H1 (cell line): Measurements from ENCODE around the gene PAPSS2. TPM values are rescaled to one million over a fixed set of nuclear protein-coding genes. Genes with fewer than 3 reads are reported as not detected.
"Not testable (repeated sequence)": the region's sequence is repeated elsewhere in the genome, so short reads cannot be mapped to it uniquely, and the experiment has no call there.

ENCODE experiments used
- CTCF ChIA-PET: fragments of 300-600 bp; sonication (Branson Sonifier 250); formaldehyde crosslinking; loops from one replicate; lab custom pipeline; 2021; ENCODE audit not compliant: partially characterized antibody; lab: Charles Lee
- POLR2A ChIA-PET: fragments of 300-600 bp; sonication (Branson Sonifier 250); formaldehyde crosslinking; loops from one replicate; lab custom pipeline; 2021; ENCODE audit warnings: inconsistent platforms; ENCODE audit not compliant: partially characterized antibody; lab: Charles Lee
- DNase-seq, 2 experiments: peaks; one replicate each; pipeline versions ENCODE4 v3.0.0 to v3.0.0-alpha.2; 2010 to 2022; ENCODE audit warnings: low spot score in 2 of 2, low read depth in 1 of 2, mixed read lengths in 1 of 2
- FAIRE-seq: peaks from 2 replicates; lab custom pipeline; 2011; peaks lifted over from hg19 to GRCh38; lab: Jason Lieb, UNC
- H2AFZ ChIP-seq: 2 replicates; pipeline ENCODE4 v1.8.1; 2012; ENCODE audit warnings: low read length, inconsistent platforms
- H2AK5ac ChIP-seq: 2 replicates; pipeline ENCODE4 v1.6.1; 2013; ENCODE audit warnings: low read depth, low read length
- H2BK120ac ChIP-seq: replicated peaks from 2 replicates; pipeline ENCODE3; 2013; ENCODE audit warnings: low read depth, low read length, inconsistent platforms
- H2BK12ac ChIP-seq: 2 replicates; pipeline ENCODE4 v1.6.1; 2013; ENCODE audit warnings: low read depth, low read length
- H2BK15ac ChIP-seq: 2 replicates; pipeline ENCODE4 v1.6.1; 2013; ENCODE audit warnings: low read length
- H2BK20ac ChIP-seq: 2 replicates; pipeline ENCODE4 v1.6.1; 2013; ENCODE audit warnings: low read length
- H2BK5ac ChIP-seq: 2 replicates; pipeline ENCODE4 v1.6.1; 2013; ENCODE audit warnings: low read depth, low read length
- H3K14ac ChIP-seq: 2 replicates; pipeline ENCODE4 v1.6.1; 2013; ENCODE audit warnings: inconsistent platforms; ENCODE audit not compliant: insufficient read length
- H3K18ac ChIP-seq: 2 replicates; pipeline ENCODE4 v1.6.1; 2013; ENCODE audit warnings: low read length; ENCODE audit errors: extremely low read depth
- H3K23ac ChIP-seq: 2 replicates; pipeline ENCODE4 v1.6.1; 2013; ENCODE audit warnings: inconsistent platforms; ENCODE audit not compliant: insufficient read length
- H3K23me2 ChIP-seq: 2 replicates; pipeline ENCODE4 v1.6.1; 2013; ENCODE audit warnings: low read depth, low read length
- H3K27ac ChIP-seq: 2 replicates; pipeline ENCODE4 v1.6.1; 2011; ENCODE audit warnings: low read depth, low read length, inconsistent platforms
- H3K27me3 ChIP-seq, 4 experiments: replicated peaks in 1 of 4; 1 replicate in 1 of 4; 2 replicates in 3 of 4; pipeline versions ENCODE4 v1.6.1 to v1.8.1; 2011 to 2013; ENCODE audit warnings: low read length in 3 of 4, mild to moderate bottlenecking in 3 of 4, inconsistent platforms in 2 of 4, mixed read lengths in 2 of 4, moderate library complexity in 1 of 4; ENCODE audit not compliant: control insufficient read depth in 3 of 4, insufficient read depth in 3 of 4; ENCODE audit errors: extremely low read depth in 1 of 4
- H3K36me3 ChIP-seq, 4 experiments: 2 replicates each; pipeline versions ENCODE4 v1.6.1 to v1.8.1; 2011 to 2013; ENCODE audit warnings: mild to moderate bottlenecking in 4 of 4, low read length in 3 of 4, moderate library complexity in 2 of 4, control low read depth in 1 of 4, inconsistent platforms in 1 of 4; ENCODE audit not compliant: insufficient read depth in 4 of 4, control insufficient read depth in 2 of 4
- H3K4ac ChIP-seq: replicated peaks from 2 replicates; pipeline ENCODE3; 2013; ENCODE audit warnings: low read length, low read depth, mixed read lengths, inconsistent platforms; ENCODE audit not compliant: insufficient read length
- H3K4me1 ChIP-seq, 4 experiments: replicated peaks in 1 of 4; 1 replicate in 1 of 4; 2 replicates in 3 of 4; pipeline versions ENCODE4 v1.6.1 to v1.8.1; 2011 to 2013; ENCODE audit warnings: low read length in 3 of 4, inconsistent platforms in 2 of 4, mixed read lengths in 1 of 4; ENCODE audit not compliant: insufficient read depth in 4 of 4, control insufficient read depth in 3 of 4
- H3K4me2 ChIP-seq, 2 experiments: 2 replicates each; pipeline versions ENCODE4 v1.6.1 to v1.8.1; 2011 to 2013; ENCODE audit warnings: low read depth in 2 of 2, low read length in 2 of 2, control low read depth in 1 of 2, inconsistent platforms in 1 of 2, mild to moderate bottlenecking in 1 of 2; ENCODE audit not compliant: insufficient read depth in 1 of 2
- H3K4me3 ChIP-seq, 4 experiments: fragments of 200-600, 300-600 bp in 1 of 4; sonication (generic), shearing (Covaris generic), sonication (Bioruptor Twin) in 1 of 4; 2 replicates each; pipeline versions ENCODE4 v1.5.1 to v1.8.1; 2011 to 2016; ENCODE audit warnings: low read length in 4 of 4, low read depth in 3 of 4, control low read depth in 2 of 4, inconsistent platforms in 2 of 4, mild to moderate bottlenecking in 2 of 4, mixed read lengths in 1 of 4, moderate library complexity in 1 of 4; ENCODE audit not compliant: insufficient read depth in 2 of 4; ENCODE audit errors: extremely low read depth in 1 of 4
- H3K56ac ChIP-seq: replicated peaks from 2 replicates; pipeline ENCODE3; 2013; ENCODE audit warnings: low read depth, mild to moderate bottlenecking, mixed read lengths, low read length, inconsistent platforms; ENCODE audit not compliant: insufficient read length
- H3K79me1 ChIP-seq: 2 replicates; pipeline ENCODE4 v1.6.1; 2013; ENCODE audit warnings: low read depth, low read length, control low read depth
- H3K79me2 ChIP-seq, 2 experiments: 2 replicates each; pipeline versions ENCODE4 v1.6.1 to v1.8.1; 2012 to 2013; ENCODE audit warnings: low read length in 2 of 2, mild to moderate bottlenecking in 2 of 2, inconsistent platforms in 1 of 2; ENCODE audit not compliant: insufficient read depth in 2 of 2, control insufficient read depth in 1 of 2
- H3K9ac ChIP-seq, 4 experiments: replicated peaks in 1 of 4; 1 replicate in 1 of 4; 2 replicates in 3 of 4; pipeline versions ENCODE4 v1.6.1 to v1.8.1; 2011 to 2013; ENCODE audit warnings: low read depth in 3 of 4, low read length in 3 of 4, control low read depth in 2 of 4, mild to moderate bottlenecking in 2 of 4, moderate library complexity in 2 of 4, inconsistent platforms in 1 of 4; ENCODE audit errors: extremely low read depth in 1 of 4
- H3K9me3 ChIP-seq, 2 experiments: 2 replicates each; pipeline versions ENCODE4 v1.6.1 to v1.8.1; 2012 to 2013; ENCODE audit warnings: mild to moderate bottlenecking in 2 of 2, moderate library complexity in 2 of 2, control low read depth in 1 of 2, inconsistent platforms in 1 of 2, low read depth in 1 of 2, low read length in 1 of 2, mixed read lengths in 1 of 2; ENCODE audit not compliant: insufficient read depth in 2 of 2
- H4K20me1 ChIP-seq, 2 experiments: replicated peaks in 1 of 2; 2 replicates each; pipeline versions ENCODE3 to v1.8.1; 2011 to 2013; ENCODE audit warnings: inconsistent platforms in 2 of 2, low read length in 2 of 2, mild to moderate bottlenecking in 1 of 2; ENCODE audit not compliant: insufficient read depth in 2 of 2, control insufficient read depth in 1 of 2
- H4K5ac ChIP-seq: 2 replicates; pipeline ENCODE4 v1.6.1; 2013; ENCODE audit warnings: low read length, low read depth, mixed read lengths, inconsistent platforms; ENCODE audit not compliant: insufficient read length
- H4K8ac ChIP-seq: 2 replicates; pipeline ENCODE4 v1.8.0; 2013; ENCODE audit warnings: mild to moderate bottlenecking, moderate library complexity, low read length, inconsistent platforms; ENCODE audit not compliant: insufficient read depth; ENCODE audit errors: extremely low read depth
- H4K91ac ChIP-seq: replicated peaks from 2 replicates; pipeline ENCODE3; 2013; ENCODE audit warnings: low read length, mixed read lengths, inconsistent platforms; ENCODE audit not compliant: insufficient read length
- CTCF ChIP-seq, 3 experiments: IDR thresholded peaks; 1 replicate in 2 of 3; 2 replicates in 1 of 3; pipeline versions ENCODE4 v1.5.1 to v1.6.1; 2011; ENCODE audit warnings: low read length in 3 of 3, mild to moderate bottlenecking in 3 of 3, inconsistent platforms in 2 of 3, low read depth in 1 of 3, moderate library complexity in 1 of 3; ENCODE audit not compliant: insufficient read depth in 1 of 3; ENCODE audit errors: control extremely low read depth in 1 of 3
- WGBS, 2 experiments: shearing (Covaris generic) in 1 of 2; methylation state at CpG; one replicate each; pipeline versions ENCODE4 v1.1.6 to v1.1.7; 2013 to 2015; ENCODE audit warnings: low lambda C conversion rate in 2 of 2, mixed read lengths in 2 of 2, inconsistent platforms in 1 of 2, low coverage in 1 of 2, missing lambda C conversion rate in 1 of 2; ENCODE audit not compliant: insufficient replicate concordance in 2 of 2, insufficient coverage in 1 of 2, insufficient read length in 1 of 2; ENCODE audit errors: extremely low coverage in 1 of 2, missing lambda C conversion rate in 1 of 2; 5-methylcytosine and 5-hydroxymethylcytosine counted together
- polyA plus RNA-seq, 7 experiments: library from polyadenylated mRNA; depleted of rRNA in 3 of 7; stranded (reverse) in 5 of 7; unstranded in 2 of 7; fragments of >200 nt in 5 of 7; fragments of 200-250 nt in 2 of 7; gene quantifications; 1 replicate in 5 of 7; 2 replicates in 1 of 7; 4 replicates in 1 of 7; pipeline versions ENCODE4 v1.2.1 to v1.2.3, GENCODE V29; 2011 to 2013; ENCODE audit warnings: missing spikeins in 2 of 7, mixed read lengths in 2 of 7
- total RNA-seq: library from RNA; stranded (reverse); fragmentation: NEBNext Ultra II Directional; extraction: Animal tissue kit (Norgen Biotek cat#: 25700); gene quantifications from 2 replicates; pipeline ENCODE4 v1.2.1, GENCODE V29; 2021

The PAPSS2 gene
- total and polyA plus RNA-seq, 2 of the 8 experiments (the other 6 are each of a cell fraction or from before 2014, with no cell fraction given) = 7.6 to 20.2 TPM

- no peak for TF ChIP-seq CTCF (IDR thresholded peaks at IDR 0.05; ENCODE audit: control extremely low read depth in 1 of 3, insufficient read depth in 1 of 3, low read depth in 1 of 3, low read length in 3 of 3)
These were observed 15.8 kb upstream of the PAPSS2 start (continued) for GRCh38 chr10:87643920-87644319.

DNA sequence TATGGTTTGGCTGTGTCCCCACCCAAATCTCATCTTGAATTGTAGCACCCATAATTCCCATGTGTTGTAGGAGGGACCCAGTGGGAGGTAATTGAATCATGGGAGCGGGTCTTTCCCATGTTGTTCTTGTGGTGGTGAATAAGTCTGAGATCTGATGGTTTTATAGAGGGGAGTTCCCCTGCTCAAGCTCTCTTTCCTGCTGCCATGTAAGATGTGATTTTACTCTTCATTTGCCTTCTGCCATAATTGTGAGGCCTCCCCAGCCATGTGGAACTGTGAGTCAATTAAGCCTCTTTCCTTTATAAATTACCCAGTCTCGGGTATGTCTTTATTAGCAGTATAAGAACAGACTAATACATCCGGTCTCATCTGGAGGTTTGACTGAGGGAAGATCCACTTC, 15.2 kb upstream of the PAPSS2 start:
- H3K9me3 ChIP-seq, H3K79me2 ChIP-seq, H3K56ac ChIP-seq, H3K27me3 ChIP-seq, H3K27ac ChIP-seq, H4K8ac ChIP-seq, H3K4me3 ChIP-seq, H3K18ac ChIP-seq, H3K23me2 ChIP-seq, H3K36me3 ChIP-seq, H4K91ac ChIP-seq, H2BK20ac ChIP-seq, H4K5ac ChIP-seq, H3K14ac ChIP-seq, DNase-seq, H2AFZ ChIP-seq, H3K4me2 ChIP-seq, H2BK120ac ChIP-seq, POLR2A ChIA-PET, H2BK5ac ChIP-seq, H4K20me1 ChIP-seq, H2AK5ac ChIP-seq, H3K23ac ChIP-seq, FAIRE-seq, H3K9ac ChIP-seq, H3K4ac ChIP-seq, H3K79me1 ChIP-seq, H2BK12ac ChIP-seq, H3K4me1 ChIP-seq: not testable (repeated sequence)
- CTCF ChIA-PET = interaction anchor here (0.6 to 1.4 kb wide), 6 partner anchors 11 to 128 kb away, joined by 3 to 4 read pairs (median 3); no protein-coding TSS in a partner anchor
- 85% methylated on average over 3 of the region's 3 CpGs; no CpG with 5 or more reads in 1 of the 2 experiments for WGBS, 2 experiments
- H2BK15ac ChIP-seq = 0 out of 2 replicates have a peak overlapping the region, but pooled peaks have one; percentile 5
